Activated CD8-positive, alpha-beta T cell treated with anti-CD3 and anti-CD28 coated beads, Interleukin-2, amount 10 ng/mL, durations not matched to agents 7 days and 5 days (primary cell): Measurements from ENCODE around the gene OXNAD1. TPM values are rescaled to one million over a fixed set of nuclear protein-coding genes. Genes with fewer than 3 reads are reported as not detected.
A peak's percentile ranks its signal among the peaks of the same experiment; 100 is the strongest.

ENCODE experiments used
- ATAC-seq: fragments of 150-1000 bp; cut with Tn5 transposase; one replicate; pipeline ENCODE4 v1.10.0; 2021; ENCODE audit warnings: moderate library complexity
- CTCF ChIA-PET: fragments of 350-600 bp; sonication (Branson Sonifier 250); formaldehyde crosslinking; loops from one replicate; lab custom pipeline; 2021; ENCODE audit warnings: antibody characterized with exemption; lab: Charles Lee
- POLR2A ChIA-PET: fragments of 350-600 bp; sonication (Branson Sonifier 250); formaldehyde crosslinking; loops from one replicate; lab custom pipeline; 2021; ENCODE audit warnings: antibody characterized with exemption; lab: Charles Lee
- DNase-seq: peaks from one replicate; pipeline ENCODE4 v3.0.0-alpha.2; 2020
- H3K27ac Mint-ChIP-seq: one replicate; pipeline ENCODE4 v1.8.0; 2021; ENCODE audit warnings: mild to moderate bottlenecking, mixed read lengths
- H3K27me3 Mint-ChIP-seq: one replicate; pipeline ENCODE4 v1.8.0; 2021; ENCODE audit warnings: low read depth, mixed read lengths
- H3K36me3 Mint-ChIP-seq: one replicate; pipeline ENCODE4 v1.8.0; 2021; ENCODE audit warnings: low read depth, mixed read lengths
- H3K4me1 Mint-ChIP-seq: one replicate; pipeline ENCODE4 v1.8.0; 2021; ENCODE audit warnings: low read depth, mixed read lengths
- H3K4me3 Mint-ChIP-seq: one replicate; pipeline ENCODE4 v1.8.0; 2021; ENCODE audit warnings: mild to moderate bottlenecking, mixed read lengths
- H3K9me3 Mint-ChIP-seq: one replicate; pipeline ENCODE4 v1.8.0; 2022; ENCODE audit warnings: mixed read lengths; ENCODE audit not compliant: insufficient read depth
- total RNA-seq, 2 experiments: library from RNA; stranded (reverse); gene quantifications; one replicate each; pipeline ENCODE4 v1.2.3, GENCODE V29; 2021

OXNAD1 gene
- total RNA-seq, 2 experiments from 2014 or later = 68.2 to 69.1 TPM

DNA sequence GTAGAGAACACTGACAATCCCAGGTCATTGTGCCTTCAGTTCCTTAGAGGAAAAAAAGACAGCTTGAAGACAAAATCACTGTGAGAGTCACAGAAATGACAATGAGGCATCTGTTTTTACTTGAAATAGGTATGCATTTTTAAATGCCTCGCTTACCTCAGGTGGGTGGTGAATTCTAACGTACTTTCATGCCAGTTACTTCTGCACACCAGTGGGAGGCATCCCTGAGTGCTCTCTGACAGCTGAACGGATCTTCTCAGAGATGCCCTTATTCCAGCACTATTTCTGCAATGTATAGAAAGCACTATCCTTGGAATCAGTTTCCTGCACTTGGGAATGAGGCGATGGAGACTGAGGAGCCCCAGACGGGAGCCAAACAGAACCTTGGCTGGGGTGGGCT lies 16.5 kb upstream of the OXNAD1 start:
- ATAC-seq (no peak), DNase-seq (no peak)
- Mint-ChIP-seq H3K9me3 (no peaks in the 10 kb centered on the region), H3K36me3 (no peaks in the 10 kb centered on the region), H3K4me1 (peaks cover 12% of the 10 kb centered on the region), H3K27me3 (no peaks in the 10 kb centered on the region), H3K27ac (no peak overlapping the region), H3K4me3 (no peak overlapping the region)
- ChIA-PET POLR2A (no interaction called here), CTCF (interaction anchor here (0.7 to 2.6 kb wide), 11 partner anchors 10 to 1046 kb away, joined by 3 to 18 read pairs (median 5); partner anchors contain the start of genes ANKRD28, DPH3 and OXNAD1)

DNA sequence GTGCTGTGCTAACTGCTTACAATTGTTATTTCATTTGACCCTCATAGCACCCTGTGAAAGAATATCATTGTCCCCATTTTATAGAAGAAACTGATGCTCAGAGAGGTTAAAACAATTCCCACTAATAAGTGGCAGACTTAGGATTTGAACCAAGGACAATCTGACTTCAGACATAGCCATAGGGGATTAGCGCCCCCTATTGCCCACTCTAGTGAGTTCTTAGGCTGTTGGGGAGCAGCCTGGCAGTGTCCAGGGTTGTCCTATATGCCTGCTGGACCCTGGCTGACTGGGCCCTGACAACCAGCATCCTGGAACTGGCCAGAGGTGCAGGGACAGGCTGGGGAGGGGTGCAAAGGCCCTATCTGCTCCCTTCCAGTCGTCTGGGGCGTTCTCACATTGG lies 15.7 kb upstream of the OXNAD1 start:
- DNase-seq = peak; percentile 37
- Mint-ChIP-seq H3K36me3 (no peaks in the 10 kb centered on the region), H3K4me3 (no peak overlapping the region), H3K27ac (no peak overlapping the region), H3K27me3 (no peaks in the 10 kb centered on the region), H3K4me1 (peaks cover 9% of the 10 kb centered on the region), H3K9me3 (no peaks in the 10 kb centered on the region)
- CTCF ChIA-PET = interaction anchor here (2.5 to 2.6 kb wide), 3 partner anchors 9 to 200 kb away, joined by 16 to 18 read pairs (median 18); partner anchors contain the start of genes DPH3 and OXNAD1
- no peak for ATAC-seq
- POLR2A ChIA-PET = no interaction called here

DNA sequence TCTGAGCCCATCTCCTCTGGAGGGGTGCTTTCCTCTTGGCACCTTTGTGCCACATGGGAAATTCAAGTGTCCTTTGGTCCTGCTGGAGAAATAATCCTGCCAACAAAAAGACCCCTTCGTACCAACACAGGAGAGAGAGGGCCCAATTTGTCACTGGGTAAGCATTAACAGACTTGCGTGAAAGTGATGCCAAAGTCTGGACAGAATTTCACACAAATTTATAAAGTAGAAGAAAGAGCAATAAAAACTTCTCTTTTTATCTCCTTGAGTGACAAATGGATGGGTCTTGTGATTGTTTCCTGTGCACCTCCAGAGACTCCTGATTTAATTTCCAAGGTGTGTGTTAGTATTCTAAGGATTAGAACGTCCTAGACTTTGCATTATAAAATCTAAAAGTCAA lies 15.1 kb upstream of the OXNAD1 start:
- no peak for DNase-seq
- Mint-ChIP-seq H3K36me3 (no peaks in the 10 kb centered on the region), H3K9me3 (no peaks in the 10 kb centered on the region), H3K27ac (no peak overlapping the region), H3K4me3 (no peak overlapping the region), H3K4me1 (peaks cover 15% of the 10 kb centered on the region), H3K27me3 (no peaks in the 10 kb centered on the region)
- ChIA-PET CTCF (no interaction called here), POLR2A (no interaction called here)
- ATAC-seq = no peak

DNA sequence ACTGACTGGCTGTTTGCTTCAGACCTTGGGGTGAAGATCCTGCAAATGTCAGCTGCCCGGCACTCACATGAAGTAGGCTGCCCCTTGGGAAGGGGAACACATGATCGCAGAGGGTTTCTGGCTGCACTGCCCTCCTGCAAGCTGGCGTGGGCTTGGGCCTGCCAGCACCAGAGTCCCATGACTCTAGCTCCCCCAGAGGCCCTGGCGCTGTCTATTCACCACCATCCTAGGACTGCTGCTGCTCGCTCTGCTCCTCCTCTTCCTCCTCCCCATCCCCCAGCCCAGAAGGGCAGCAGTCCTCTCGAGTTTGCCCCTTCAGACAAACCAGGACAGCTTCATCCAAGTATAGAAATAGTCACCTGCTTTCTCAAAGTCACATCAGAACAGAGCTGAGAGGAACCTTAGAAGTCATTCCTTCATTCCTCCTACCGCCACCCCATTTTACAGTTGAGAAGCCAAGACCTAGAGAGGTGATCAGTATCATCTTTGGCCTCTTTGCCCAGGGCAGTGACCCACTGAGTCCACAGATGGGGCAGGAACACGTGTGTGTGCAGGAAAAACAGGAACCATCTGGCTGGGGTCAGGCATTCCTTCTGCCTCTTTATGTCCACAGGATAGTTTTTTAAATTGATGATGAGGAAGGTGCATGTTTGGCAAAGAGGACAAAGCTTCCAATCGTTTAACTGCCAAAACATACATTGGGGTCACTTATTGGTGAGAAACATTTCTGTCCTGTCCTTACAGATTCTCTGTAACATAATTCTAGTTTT lies 13.5 kb upstream of the OXNAD1 start:
- POLR2A ChIA-PET = no interaction called here
- CTCF ChIA-PET = interaction anchor here (1.2 to 2.2 kb wide), 4 partner anchors 8 to 60 kb away, joined by 3 to 7 read pairs (median 4); partner anchors contain the start of genes DPH3 and OXNAD1
- peaks cover 22% of the 10 kb centered on the region for H3K4me1 Mint-ChIP-seq
- H3K9me3 Mint-ChIP-seq = no peaks in the 10 kb centered on the region
- no peak for DNase-seq
- no peak overlapping the region for H3K27ac Mint-ChIP-seq
- no peak for ATAC-seq
- H3K27me3 Mint-ChIP-seq = no peaks in the 10 kb centered on the region
- H3K36me3 Mint-ChIP-seq = no peaks in the 10 kb centered on the region
- H3K4me3 Mint-ChIP-seq = no peak overlapping the region

DNA sequence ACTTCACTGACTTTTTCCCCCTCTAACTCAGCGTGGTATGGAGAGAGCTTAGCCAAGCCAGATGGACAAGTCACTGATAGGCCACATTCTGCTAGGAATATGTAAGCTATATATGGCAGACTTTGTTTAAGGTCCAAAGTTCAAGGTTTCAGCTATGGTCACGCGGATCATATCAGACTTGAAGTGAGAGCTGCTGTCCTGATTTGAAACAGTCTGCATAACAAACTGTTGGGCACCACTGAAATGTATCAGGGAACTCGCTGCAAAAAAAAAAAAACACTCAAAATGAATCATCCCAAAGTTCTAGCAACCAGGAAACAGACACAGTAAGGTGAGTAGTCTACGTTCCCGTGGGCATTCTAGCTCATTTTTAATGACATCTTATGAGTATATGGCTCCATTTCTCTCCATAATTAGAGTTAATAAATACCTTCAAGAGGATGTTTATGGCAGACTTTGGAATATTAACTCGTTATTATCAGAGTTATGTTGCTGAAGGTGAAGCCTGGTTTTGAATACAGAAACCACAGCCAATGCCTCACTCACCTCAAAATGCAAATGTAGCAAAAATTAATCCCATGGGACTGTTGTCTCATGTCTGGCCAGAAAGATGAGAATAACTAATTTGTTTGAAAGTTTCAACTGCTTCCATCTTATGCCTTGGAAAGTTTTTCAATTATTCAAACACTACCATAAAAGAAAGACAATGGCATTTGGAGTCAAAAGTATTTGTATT lies 12.6 kb upstream of the OXNAD1 start:
- ChIA-PET CTCF (interaction anchor here (1.2 to 2.2 kb wide), 4 partner anchors 9 to 59 kb away, joined by 3 to 7 read pairs (median 4); partner anchors contain the start of genes DPH3 and OXNAD1), POLR2A (no interaction called here)
- no peak for ATAC-seq
- no peak overlapping the region for H3K4me3 Mint-ChIP-seq
- no peaks in the 10 kb centered on the region for H3K36me3 Mint-ChIP-seq
- peaks cover 15% of the 10 kb centered on the region for H3K4me1 Mint-ChIP-seq
- no peak overlapping the region for H3K27ac Mint-ChIP-seq
- H3K9me3 Mint-ChIP-seq = no peaks in the 10 kb centered on the region
- H3K27me3 Mint-ChIP-seq = no peaks in the 10 kb centered on the region
- no peak for DNase-seq

DNA sequence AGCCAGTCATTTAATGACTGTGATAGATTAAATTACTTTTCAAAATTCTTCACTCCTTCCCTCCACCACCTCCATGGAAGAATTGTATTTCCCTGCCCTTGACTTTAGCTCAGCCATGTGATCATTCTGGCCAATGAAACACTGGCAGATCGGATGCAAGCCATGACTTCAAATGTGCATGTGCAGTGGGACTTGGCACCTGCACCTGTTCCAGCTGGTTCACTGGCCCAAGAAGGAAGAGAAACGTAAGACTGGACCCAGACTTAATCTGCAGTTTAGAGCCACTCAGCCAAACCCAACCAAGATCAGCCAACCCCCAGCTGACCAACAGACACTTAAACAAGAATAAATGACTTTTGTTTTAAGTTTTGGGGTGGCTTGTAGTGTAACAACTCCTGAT lies 12.0 kb upstream of the OXNAD1 start:
- H3K4me1 Mint-ChIP-seq = peaks cover 15% of the 10 kb centered on the region
- no peak overlapping the region for H3K4me3 Mint-ChIP-seq
- no peak overlapping the region for H3K27ac Mint-ChIP-seq
- H3K27me3 Mint-ChIP-seq = no peaks in the 10 kb centered on the region
- ChIA-PET POLR2A (no interaction called here), CTCF (interaction anchor here (0.7 to 2.2 kb wide), 2 partner anchors 10 to 204 kb away, joined by 4 to 5 read pairs; no protein-coding TSS in a partner anchor)
- DNase-seq = no peak
- ATAC-seq = no peak
- no peaks in the 10 kb centered on the region for H3K36me3 Mint-ChIP-seq
- no peaks in the 10 kb centered on the region for H3K9me3 Mint-ChIP-seq

DNA sequence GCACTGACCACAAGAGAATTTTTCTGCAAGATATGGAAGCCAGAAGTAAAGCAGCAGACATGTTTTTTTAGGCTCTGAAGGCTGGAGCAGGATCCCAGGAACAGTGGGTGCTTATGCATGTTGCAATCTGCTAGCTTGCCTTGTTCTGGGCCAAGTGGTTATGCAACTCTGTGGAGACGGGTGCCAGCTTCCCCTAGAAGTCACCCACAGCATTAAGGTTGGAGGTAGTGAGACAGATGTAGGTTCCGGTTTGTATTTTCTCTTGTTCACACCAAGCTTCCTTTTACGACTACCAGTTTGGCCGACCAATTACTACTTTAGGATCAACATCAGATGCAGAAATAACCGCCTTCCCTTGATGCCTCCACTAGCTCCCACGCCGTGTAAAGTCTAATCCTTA lies 11.4 kb upstream of the OXNAD1 start:
- ATAC-seq (no peak), DNase-seq (no peak)
- Mint-ChIP-seq H3K4me3 (no peak overlapping the region), H3K27ac (no peak overlapping the region), H3K4me1 (peaks cover 15% of the 10 kb centered on the region), H3K27me3 (no peaks in the 10 kb centered on the region), H3K9me3 (no peaks in the 10 kb centered on the region), H3K36me3 (no peaks in the 10 kb centered on the region)
- ChIA-PET POLR2A (no interaction called here), CTCF (interaction anchor here (0.7 to 2.2 kb wide), 3 partner anchors 10 to 204 kb away, joined by 4 to 13 read pairs (median 5); partner anchors contain the start of genes DPH3 and OXNAD1)

DNA sequence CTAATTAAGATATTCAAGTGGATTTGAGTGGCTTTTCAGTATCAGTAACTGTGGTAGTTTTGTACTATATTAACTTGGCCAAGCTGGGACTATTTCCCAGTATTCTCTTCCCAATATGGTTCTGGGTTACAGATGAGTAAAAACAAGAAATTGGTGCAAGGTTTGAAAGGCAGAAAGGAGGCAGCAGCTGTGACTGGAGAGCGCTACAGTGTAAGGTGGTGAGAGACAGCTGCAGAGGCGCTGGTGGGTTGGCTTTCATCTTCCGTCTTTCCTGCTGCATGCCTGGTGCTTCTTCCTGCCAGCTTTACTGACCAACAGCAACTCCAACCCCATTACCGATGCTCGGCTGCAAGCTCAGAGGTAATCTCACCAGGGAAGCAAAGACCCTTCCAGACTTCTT lies 10.1 kb upstream of the OXNAD1 start:
- ChIA-PET POLR2A (no interaction called here), CTCF (interaction anchor here (1.0 to 2.2 kb wide), 3 partner anchors 10 to 439 kb away, joined by 3 to 13 read pairs (median 5); partner anchors contain the start of genes DPH3 and OXNAD1)
- Mint-ChIP-seq H3K27me3 (no peaks in the 10 kb centered on the region), H3K9me3 (no peaks in the 10 kb centered on the region), H3K4me1 (peaks cover 20% of the 10 kb centered on the region), H3K4me3 (no peak overlapping the region), H3K36me3 (peaks cover 7% of the 10 kb centered on the region), H3K27ac (no peak overlapping the region)
- ATAC-seq (peak; percentile 58), DNase-seq (no peak)

DNA sequence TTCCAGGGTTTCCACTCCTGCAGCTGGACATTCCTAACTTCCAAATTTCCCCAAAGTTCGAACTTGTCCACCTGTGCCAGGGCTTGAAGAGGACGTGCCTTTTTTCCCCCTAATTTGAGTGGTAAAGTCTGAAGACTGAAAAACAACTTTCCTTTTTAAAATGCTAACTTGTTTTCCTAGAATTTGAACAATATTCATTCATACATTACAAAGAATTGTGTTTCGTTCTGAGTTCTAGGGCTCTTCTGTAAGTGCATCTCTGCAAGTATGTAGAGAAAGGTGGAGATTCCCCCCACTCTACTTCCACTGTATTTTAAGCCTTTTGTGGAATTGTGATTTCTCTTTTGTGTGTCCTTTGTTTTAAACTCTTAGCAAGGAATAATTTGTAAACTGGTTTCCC lies 9.7 kb upstream of the OXNAD1 start:
- CTCF ChIA-PET = interaction anchor here (1.0 to 2.2 kb wide), 3 partner anchors 9 to 439 kb away, joined by 3 to 13 read pairs (median 5); partner anchors contain the start of genes DPH3 and OXNAD1
- POLR2A ChIA-PET = interaction anchor here (0.6 kb wide), 1 partner anchor 56 kb away, joined by 3 read pairs; no protein-coding TSS in a partner anchor
- Mint-ChIP-seq H3K27me3 (no peaks in the 10 kb centered on the region), H3K4me1 (peaks cover 20% of the 10 kb centered on the region), H3K27ac (no peak overlapping the region), H3K4me3 (no peak overlapping the region), H3K36me3 (peaks cover 10% of the 10 kb centered on the region), H3K9me3 (no peaks in the 10 kb centered on the region)
- ATAC-seq = no peak
- no peak for DNase-seq

DNA sequence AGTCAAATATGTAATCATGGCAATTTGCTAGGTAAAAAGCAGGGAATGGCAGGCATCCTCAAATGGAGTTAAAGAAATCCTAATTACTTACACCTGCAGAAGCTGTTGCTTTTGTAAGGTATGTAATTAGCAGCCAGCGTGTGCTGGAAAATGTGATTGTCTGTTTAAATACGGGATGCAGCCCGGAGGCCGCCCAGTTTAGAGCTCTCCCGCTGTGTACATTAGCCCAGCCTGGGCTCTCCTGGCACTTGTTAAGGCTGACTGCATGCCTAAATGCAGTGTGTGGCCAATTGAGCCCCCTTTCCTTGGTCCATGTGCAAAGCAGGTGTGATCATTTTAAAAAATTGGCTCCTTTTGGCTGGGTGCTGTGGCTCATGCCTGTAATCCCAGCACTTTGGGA lies 9.3 kb upstream of the OXNAD1 start:
- DNase-seq (no peak), ATAC-seq (no peak)
- H3K9me3 Mint-ChIP-seq = no peaks in the 10 kb centered on the region
- H3K4me1 Mint-ChIP-seq = peaks cover 20% of the 10 kb centered on the region
- H3K4me3 Mint-ChIP-seq = no peak overlapping the region
- CTCF ChIA-PET = interaction anchor here (2.2 kb wide), 1 partner anchor 9 kb away, joined by 13 read pairs; the partner anchor contains the start of genes DPH3 and OXNAD1
- H3K27ac Mint-ChIP-seq = no peak overlapping the region
- POLR2A ChIA-PET = interaction anchor here (0.6 kb wide), 1 partner anchor 56 kb away, joined by 3 read pairs; no protein-coding TSS in a partner anchor
- H3K27me3 Mint-ChIP-seq = no peaks in the 10 kb centered on the region
- H3K36me3 Mint-ChIP-seq = peaks cover 10% of the 10 kb centered on the region

DNA sequence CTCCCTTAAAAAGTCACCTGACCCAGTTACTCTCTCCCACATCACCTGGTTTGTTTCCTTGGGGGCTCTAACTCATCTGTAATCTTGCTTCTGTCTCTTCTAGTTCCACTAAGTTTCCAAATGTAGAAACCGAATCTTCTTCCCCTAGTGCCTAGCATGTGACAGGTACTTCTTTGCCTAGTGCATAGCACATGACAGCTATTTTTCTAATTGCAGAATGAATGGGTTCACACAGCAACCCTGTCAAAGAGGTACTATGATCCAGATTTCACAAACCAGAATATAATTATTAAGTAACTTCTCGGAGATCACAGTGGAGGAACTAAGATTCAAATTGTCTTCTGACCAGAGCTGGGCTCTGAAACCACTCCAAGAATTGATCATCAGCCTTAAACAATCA lies 7.7 kb upstream of the OXNAD1 start:
- H3K27me3 Mint-ChIP-seq = no peaks in the 10 kb centered on the region
- H3K36me3 Mint-ChIP-seq = peaks cover 10% of the 10 kb centered on the region
- DNase-seq (no peak), ATAC-seq (no peak)
- H3K9me3 Mint-ChIP-seq = no peaks in the 10 kb centered on the region
- H3K4me1 Mint-ChIP-seq = peaks cover 20% of the 10 kb centered on the region
- H3K27ac Mint-ChIP-seq = no peak overlapping the region
- H3K4me3 Mint-ChIP-seq = no peak overlapping the region
- ChIA-PET POLR2A (no interaction called here), CTCF (interaction anchor here (1.0 to 3.2 kb wide), 2 partner anchors 9 to 208 kb away, joined by 3 to 18 read pairs; no protein-coding TSS in a partner anchor)
